NCI-H1048 (cell line): ENCODE data around the gene ROR2.

Experiments
- DNase-seq: peaks from one replicate; lab custom pipeline; 2025; lab: John Stamatoyannopoulos, UW

ROR2 gene

DNA sequence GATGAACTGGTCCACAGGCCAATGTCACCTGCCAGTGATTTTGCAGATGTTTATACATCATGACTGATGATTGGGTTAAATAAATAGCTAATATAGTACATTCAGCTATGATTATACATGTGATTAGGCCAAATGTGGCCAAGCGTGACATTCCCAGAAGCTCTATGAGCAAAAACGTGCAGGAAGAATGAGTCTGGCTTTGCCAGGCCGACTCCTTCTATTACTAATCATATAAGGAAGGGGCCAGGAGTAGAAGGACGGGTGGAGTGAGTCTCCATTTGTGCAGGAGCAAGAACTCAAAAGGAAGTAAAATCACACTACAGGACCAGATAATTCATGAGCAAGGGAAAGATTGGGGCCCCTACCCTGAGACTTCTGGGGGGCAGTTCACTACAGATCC is 178.2 kb downstream of the ROR2 start:
- DNase-seq = no peak

- DNase-seq = no peak
Measured at GRCh38 chr9:91771027-91771426, 179.0 kb downstream of the ROR2 start.

DNA sequence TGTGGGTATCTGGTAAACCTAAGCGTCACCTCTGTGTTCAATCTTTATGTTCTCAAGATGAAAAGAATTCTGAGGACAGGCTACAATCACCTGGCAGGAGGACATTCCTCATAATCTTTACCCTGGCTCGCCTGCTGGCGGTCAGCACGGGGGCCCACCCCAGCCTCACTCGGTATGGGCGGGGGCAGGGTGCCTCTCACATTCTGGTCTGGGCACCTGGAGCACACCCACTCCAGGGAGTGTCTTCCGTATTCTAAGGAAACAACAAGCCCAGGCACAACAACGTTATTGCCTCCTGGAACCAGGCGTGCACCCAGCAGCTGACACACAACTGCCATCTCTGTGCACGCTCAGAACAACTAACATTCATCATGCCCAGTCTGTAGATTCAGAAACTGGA is 179.8 kb downstream of the ROR2 start:
- no peak for DNase-seq

GRCh38 chr9:91768977-91769916 is 180.8 kb downstream of the ROR2 start:
- no peak for DNase-seq

DNA sequence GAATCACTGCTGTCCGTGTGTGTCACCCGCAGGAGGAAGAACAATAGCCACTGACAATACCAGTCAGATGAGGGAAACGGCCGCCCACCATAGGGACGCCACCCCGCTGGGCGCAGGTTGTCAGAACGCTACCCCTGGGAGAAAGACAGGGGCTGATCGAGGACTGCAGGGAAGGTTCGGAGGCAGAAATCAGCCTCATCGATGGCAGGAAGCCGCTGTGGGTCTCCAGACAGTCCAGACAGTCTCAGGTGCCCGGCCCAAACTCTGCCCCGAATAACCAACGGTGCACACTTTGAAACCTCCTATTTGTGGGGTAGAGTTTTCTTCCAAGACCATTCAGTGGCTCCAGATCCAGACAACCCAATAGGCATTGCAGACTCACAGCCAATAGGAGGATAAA is 181.5 kb downstream of the ROR2 start:
- no peak for DNase-seq

DNA sequence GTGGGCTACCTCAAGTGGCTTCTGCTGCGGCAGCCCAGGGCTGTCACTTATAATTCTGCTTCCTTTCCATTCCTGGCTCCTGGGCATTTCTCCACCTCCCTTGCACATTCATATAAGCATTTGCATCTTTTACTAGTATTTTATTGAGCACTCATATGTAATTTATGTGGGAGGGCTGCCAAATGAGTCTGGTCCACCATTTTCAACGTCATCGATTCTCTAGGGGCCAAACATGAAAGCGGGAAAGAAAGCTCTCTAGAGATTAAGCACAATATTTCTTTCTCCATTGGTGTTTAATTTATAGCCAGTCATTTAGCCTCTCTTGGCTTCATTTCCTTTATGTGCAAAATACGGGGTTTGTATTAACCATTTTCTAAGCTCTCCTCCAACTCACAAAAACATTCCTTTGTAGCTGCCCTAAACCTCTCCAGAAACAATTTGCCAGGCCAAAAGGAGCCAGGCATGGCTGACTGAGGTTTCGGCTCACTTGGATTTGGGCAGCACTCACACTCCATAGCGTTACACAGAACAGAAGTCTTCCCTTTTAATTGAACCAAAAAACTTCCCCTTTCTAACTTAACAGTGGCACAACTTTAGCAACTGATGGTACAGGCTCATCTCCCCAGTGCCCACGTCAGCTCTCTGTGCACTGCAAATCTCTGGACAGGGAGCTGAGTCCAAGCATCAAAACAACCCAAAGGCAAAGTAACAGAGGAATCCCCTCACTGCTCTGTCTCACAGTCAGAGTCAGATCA is 183.5 kb downstream of the ROR2 start:
- no peak for DNase-seq

DNA sequence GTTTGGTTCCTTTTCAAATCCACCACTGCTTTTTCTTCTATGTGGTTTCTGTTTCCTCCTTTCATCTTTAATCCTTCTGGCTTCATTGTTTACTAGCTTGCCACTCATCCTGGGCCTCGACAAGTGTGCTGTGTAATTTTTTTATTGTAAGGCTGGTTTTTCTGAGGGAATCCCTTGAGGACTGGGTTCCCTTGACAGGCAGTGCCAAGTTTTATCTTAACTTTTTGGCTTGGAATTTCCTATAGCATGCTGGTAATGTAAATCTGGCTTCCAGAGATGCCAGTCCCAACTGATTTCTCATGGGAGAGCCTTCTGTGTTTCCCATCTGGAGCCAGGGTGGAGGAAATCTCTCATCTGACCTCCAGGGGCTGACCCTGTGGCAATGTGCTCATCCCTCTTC is 184.7 kb downstream of the ROR2 start:
- no peak for DNase-seq

GRCh38 chr9:91764661-91765060 is 185.4 kb downstream of the ROR2 start:
- DNase-seq = no peak

DNA sequence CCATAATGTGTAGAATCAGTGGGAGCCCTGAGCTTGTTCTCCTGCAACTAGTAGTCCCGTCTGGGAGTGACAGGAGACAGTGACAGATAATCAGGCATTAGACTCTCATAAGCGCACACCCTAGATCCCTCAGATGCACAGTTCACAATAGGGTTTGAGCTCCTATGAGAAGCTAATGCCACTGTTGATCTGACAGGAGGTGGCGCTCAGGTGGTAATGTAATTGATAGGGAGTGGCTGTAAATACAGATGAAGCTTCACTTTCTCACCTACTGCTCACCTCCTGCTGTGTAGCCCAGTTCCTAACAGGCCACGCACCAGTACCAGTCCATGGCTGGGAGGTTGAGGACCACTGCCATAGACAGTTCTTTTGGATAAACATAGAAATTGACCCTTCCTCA is 188.7 kb downstream of the ROR2 start:
- no peak for DNase-seq

- DNase-seq = no peak
Measured at GRCh38 chr9:91760906-91761305, 189.1 kb downstream of the ROR2 start.

DNA sequence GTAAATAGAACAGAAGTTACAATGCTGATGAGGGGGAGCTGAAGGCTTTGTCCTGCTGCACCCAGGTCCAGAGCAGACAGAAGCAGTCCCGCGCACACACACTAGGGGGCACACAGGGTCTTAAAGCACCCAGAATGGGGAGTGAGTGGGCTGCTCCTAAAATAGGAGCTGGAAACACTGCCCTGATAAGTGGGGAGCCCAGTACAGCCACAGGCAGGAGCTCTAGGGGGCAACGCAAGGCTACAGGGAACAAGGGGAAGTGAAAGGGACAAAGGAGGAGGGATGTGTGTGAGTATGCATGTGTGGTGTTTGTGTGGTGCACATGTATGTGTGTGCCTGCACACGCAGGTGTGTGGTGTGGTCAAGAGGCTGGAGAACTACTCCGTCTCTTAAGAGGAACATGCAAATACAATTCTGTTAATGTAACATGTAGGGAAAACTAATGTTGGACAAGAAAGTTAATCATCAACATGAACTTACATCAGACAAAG is 191.5 kb downstream of the ROR2 start:
- DNase-seq = no peak

- no peak for DNase-seq
Measured at GRCh38 chr9:91757782-91758181, 192.2 kb downstream of the ROR2 start.

DNA sequence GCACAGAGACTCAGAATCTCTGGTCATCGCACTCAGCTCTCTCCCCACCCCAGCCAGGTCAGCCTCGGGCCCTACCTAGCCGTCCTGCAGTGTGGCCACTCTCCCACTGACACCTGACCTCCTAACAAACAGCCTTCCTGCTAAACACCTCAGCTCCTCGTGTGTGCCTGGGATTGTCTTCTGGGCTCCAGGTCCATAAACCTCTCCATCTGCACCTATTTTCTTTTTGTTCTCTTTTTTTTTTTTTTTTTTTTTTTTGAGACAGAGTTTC is 193.6 kb downstream of the ROR2 start:
- DNase-seq = no peak

- DNase-seq = no peak
Measured at GRCh38 chr9:91755761-91756509, 194.1 kb downstream of the ROR2 start.

GRCh38 chr9:91753711-91754110 is 196.3 kb downstream of the ROR2 start:
- no peak for DNase-seq

DNA sequence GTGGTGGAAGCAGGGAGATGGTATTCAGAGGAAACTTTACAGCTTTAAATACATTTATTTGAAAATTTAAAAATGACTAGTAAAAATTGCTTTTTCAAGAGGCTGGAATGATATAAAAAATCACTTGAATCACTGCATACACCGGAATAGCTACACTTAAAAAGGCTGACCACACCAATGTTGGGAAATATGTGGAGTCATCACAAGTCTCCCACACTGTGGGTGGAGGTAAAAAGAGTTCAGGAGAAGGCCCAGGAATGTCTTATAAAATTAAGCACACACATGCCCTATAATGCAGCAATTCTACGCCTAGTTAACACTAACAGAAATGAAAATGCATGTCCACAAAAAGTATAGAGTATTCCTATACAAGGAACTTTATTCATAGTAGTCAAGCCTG is 198.1 kb downstream of the ROR2 start:
- no peak for DNase-seq

GRCh38 chr9:91750343-91750742 is 199.7 kb downstream of the ROR2 start:
- no peak for DNase-seq

DNA sequence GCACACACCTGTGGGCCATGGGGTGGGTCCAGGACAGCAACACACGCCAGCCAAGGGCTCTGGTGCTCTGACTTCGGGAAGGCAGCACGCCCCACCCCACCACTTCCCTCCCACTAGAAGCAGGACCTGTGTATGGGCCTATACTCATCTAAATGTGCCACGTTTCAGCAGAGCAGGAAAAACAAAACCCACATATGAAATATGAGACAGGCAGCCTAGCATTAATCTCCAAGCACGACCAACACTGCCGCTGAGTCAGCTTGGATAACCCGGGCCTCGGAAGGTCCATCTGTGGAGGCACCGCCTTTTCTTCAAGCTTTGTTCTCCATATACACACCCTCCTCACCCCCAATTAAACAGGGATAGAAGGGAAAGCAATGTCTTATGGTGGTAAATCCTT is 203.1 kb downstream of the ROR2 start:
- no peak for DNase-seq

DNA sequence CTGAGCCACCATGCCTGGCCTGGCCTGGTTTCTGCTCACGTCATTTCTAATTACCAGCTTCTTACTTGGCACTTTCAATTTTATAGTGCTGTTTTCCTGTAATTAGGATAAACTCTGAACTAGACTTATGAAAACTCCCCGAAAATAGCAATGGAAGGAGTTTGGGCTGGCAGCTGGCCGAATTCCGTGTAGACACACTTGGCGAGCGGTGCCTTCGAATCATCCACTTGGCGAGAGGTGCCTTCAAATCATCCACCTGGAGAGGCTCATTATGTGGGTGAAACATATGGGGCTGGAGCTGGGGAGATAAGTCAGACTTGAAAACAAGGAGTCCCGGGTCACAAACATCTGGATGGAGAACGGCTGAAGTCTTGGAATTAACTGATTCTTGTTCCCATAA is 203.7 kb downstream of the ROR2 start:
- no peak for DNase-seq

- no peak for DNase-seq
Measured at GRCh38 chr9:91744114-91744513, 205.9 kb downstream of the ROR2 start.

DNA sequence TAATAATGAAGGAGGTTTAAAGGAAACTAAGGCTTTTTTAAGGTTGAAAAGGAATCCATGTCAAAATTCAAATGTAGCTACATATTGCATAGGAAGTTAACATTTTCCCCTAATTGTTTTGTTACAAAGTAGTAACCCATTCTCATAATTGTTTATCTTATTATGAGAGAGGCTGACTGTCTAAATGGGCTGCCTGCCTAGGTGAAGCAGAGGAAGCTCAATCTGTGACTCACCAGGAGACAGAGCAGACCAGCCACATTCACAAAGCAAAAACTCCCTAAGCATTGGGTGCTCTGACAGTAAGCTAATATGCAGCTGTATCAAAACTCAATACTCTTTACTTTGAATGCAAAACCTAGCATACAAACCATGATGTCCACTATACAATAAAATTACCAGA is 208.5 kb downstream of the ROR2 start:
- DNase-seq = no peak

GRCh38 chr9:91740701-91741100 is 209.3 kb downstream of the ROR2 start:
- DNase-seq = no peak
